BLaER1 treated with 17β-estradiol and CSF1 and Interleukin-3, amounts not matched to agents 10 nM and 100 nM (cell line): ENCODE measurements around the gene RABEP2.

ENCODE experiments used
- H3K27ac ChIP-seq, 11 experiments: shearing (Covaris generic); formaldehyde crosslinking; 2 replicates each; pipeline ENCODE4 v1.8.1; 2022
- H3K27me3 ChIP-seq, 11 experiments: shearing (Covaris generic); formaldehyde crosslinking; 2 replicates each; pipeline ENCODE4 v1.8.1; 2022
- H3K36me3 ChIP-seq, 11 experiments: shearing (Covaris generic); formaldehyde crosslinking; 2 replicates each; pipeline ENCODE4 v1.8.1; 2022
- H3K4me1 ChIP-seq, 10 experiments: shearing (Covaris generic); formaldehyde crosslinking; 2 replicates each; pipeline ENCODE4 v1.8.1; 2022
- H3K4me2 ChIP-seq, 11 experiments: shearing (Covaris generic); formaldehyde crosslinking; 2 replicates each; pipeline ENCODE4 v1.8.1; 2022
- H3K4me3 ChIP-seq, 10 experiments: shearing (Covaris generic); formaldehyde crosslinking; 2 replicates each; pipeline ENCODE4 v1.8.1; 2022
- H3K9ac ChIP-seq, 11 experiments: shearing (Covaris generic); formaldehyde crosslinking; 2 replicates each; pipeline ENCODE4 v1.8.1; 2022
- H3K9me3 ChIP-seq, 11 experiments: shearing (Covaris generic); formaldehyde crosslinking; replicated peaks in 1 of 11; 2 replicates each; pipeline ENCODE4 v1.8.1; 2022
- H4K20me1 ChIP-seq, 11 experiments: shearing (Covaris generic); formaldehyde crosslinking; 2 replicates each; pipeline ENCODE4 v1.8.1; 2022
- Cebpa-rat ChIP-seq, 11 experiments: shearing (Covaris generic); IDR thresholded peaks; 2 replicates each; pipeline ENCODE4 v1.8.1; 2022

The RABEP2 gene

DNA sequence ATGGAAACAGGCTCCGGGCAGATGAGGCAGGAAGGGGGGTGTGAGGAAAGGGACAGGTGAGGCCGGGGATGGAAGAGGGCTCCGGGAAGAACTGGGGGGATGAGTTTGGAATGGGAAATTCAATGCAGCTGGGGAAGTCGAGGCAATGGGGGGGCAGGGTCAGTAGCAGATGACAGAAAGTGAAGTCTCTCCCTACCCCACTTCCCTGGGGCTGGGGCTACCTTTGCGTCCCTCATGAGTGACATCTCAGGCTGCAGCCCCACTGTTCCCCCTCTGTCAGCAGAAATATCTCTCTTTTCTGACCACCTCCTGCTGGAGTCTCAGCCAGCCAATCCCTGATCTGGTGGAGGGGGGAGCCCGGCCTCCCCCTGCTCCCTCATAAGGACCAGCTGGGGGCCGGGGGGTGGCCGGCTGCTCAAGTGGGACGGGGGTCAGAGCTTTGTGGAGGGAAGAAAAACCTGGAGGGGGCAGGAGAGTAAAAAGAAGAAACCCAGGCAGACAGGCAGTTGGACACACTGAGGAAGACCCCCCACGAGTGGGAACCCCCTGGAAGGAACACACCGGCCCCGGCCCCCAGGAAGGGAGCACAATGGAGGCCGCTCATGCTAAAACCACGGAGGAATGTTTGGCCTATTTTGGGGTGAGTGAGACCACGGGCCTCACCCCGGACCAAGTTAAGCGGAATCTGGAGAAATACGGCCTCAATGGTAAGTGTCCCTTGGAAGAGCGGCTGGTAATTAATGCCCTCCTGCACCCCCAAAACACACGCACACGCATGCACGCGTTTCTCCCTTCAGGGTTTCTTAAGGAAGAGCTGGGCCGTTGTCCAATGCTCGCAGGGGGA, 46.7 kb downstream of the RABEP2 start, which contains the start of gene ATP2A1:
ATP2A1 (plus strand) TSS at position 406 of the 844 bp plus-strand sequence; CDS start at position 590, 184 bp downstream.
- Histone ChIP-seq H3K36me3 (peaks cover 15 to 33% (median 20%) of the 10 kb centered on the region in 11 experiments), H3K27me3 (no peaks in the 10 kb centered on the region), H4K20me1 (peaks cover 0 to 41% (median 31%) of the 10 kb centered on the region in 11 experiments; a peak in 17 of 22 replicates), H3K4me2 (peak within 1 kb of the TSS; percentile 82 to 100 (median 98)), H3K27ac (peak within 1 kb of the TSS in 9 of 11 experiments; percentile 44 to 81 (median 75); a peak in 18 of 22 replicates), H3K9me3 (no peaks in the 10 kb centered on the region), H3K4me3 (peak within 1 kb of the TSS; percentile 66 to 80 (median 75)), H3K9ac (peak within 1 kb of the TSS; percentile 72 to 86 (median 82)), H3K4me1 (peaks cover 28 to 89% (median 73%) of the 10 kb centered on the region in 10 experiments)
- no peak for TF ChIP-seq Cebpa-rat (IDR thresholded peaks at IDR 0.05)

DNA sequence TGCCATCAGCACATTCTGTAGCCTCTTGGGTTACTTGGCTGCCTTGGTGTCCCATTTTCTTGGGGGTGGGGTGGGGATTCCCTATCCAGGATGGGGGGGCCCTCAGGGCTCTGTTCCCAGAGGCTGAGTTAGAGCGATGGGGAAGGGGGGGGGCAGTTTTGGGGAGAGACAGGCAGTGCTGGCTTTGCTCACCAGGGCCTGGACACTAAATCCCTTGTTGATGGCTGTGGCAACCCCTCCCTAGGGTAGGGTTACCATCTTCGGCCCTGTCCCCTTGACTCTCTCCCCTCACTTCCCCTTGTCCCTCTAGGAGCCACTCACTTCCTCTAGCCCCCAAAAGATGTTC, 47.4 kb downstream of the RABEP2 start:
- peaks cover 21 to 40% (median 27%) of the 10 kb centered on the region in 11 experiments for H3K36me3 ChIP-seq
- H3K9me3 ChIP-seq: no peaks in the 10 kb centered on the region
- peaks cover 28 to 82% (median 73%) of the 10 kb centered on the region in 10 experiments for H3K4me1 ChIP-seq
- peak overlapping the region in 7 of 11 experiments; percentile 5 to 86 (median 83); a peak in 7 of 22 replicates for H3K9ac ChIP-seq
- peak overlapping the region in 10 of 11 experiments; percentile 49 to 100 (median 97); a peak in 19 of 22 replicates for H3K4me2 ChIP-seq
- H3K27me3 ChIP-seq: no peaks in the 10 kb centered on the region
- 0 out of 20 replicates have a peak overlapping the region, but pooled peaks of 1 of the 10 experiments have one; percentile 79 for H3K4me3 ChIP-seq
- peak overlapping the region in 4 of 11 experiments; percentile 41 to 73 (median 46); a peak in 5 of 22 replicates for H3K27ac ChIP-seq
- no peak for TF ChIP-seq Cebpa-rat (IDR thresholded peaks at IDR 0.05)
- peaks cover 0 to 48% (median 33%) of the 10 kb centered on the region in 11 experiments; a peak in 17 of 22 replicates for H4K20me1 ChIP-seq

DNA sequence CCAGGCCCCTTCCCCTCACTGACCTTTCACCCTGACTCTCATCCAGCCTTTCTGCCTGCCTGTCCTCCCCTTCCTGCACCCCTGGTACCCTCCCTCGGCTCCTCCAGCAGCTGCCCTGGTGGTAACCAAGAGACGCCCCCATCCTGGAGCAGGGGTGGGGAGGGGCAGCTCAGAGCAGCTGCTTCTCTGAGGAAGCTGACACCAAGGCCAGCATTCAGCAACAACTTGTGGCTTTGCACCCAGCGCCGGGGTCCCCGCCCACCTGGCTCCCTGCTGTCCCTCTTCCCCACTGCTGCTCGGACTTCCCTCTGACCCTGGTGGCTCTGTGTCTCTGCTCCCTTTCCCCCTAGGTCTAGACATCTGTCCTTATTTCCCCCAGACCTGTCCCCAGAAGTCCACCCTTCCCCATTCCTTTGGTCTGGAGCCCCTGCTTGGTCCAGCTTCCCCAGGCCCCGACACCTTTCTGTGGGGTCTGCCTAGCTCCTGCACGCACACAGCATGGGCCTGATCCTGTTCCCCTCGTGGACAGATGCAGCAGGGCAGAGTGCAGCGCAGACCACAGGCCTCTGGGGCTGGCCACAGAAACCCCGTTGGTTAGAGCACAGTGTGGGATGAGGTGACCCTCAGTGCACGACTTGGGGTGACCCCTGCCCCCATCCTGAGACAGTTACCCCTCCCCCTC, 47.9 kb downstream of the RABEP2 start:
- peak overlapping the region; percentile 49 to 99 (median 94) for H3K4me2 ChIP-seq
- peaks cover 28 to 78% (median 71%) of the 10 kb centered on the region in 10 experiments for H3K4me1 ChIP-seq
- no peak for TF ChIP-seq Cebpa-rat (IDR thresholded peaks at IDR 0.05)
- H3K27ac ChIP-seq: peak overlapping the region in 9 of 11 experiments; percentile 22 to 68 (median 47); a peak in 16 of 22 replicates
- H4K20me1 ChIP-seq: peaks cover 0 to 53% (median 35%) of the 10 kb centered on the region in 11 experiments; a peak in 17 of 22 replicates
- H3K9me3 ChIP-seq: no peaks in the 10 kb centered on the region
- peak overlapping the region; percentile 12 to 86 (median 52); a peak in 20 of 22 replicates for H3K9ac ChIP-seq
- no peak overlapping the region for H3K4me3 ChIP-seq
- H3K36me3 ChIP-seq: peaks cover 27 to 45% (median 32%) of the 10 kb centered on the region in 11 experiments
- H3K27me3 ChIP-seq: no peaks in the 10 kb centered on the region

DNA sequence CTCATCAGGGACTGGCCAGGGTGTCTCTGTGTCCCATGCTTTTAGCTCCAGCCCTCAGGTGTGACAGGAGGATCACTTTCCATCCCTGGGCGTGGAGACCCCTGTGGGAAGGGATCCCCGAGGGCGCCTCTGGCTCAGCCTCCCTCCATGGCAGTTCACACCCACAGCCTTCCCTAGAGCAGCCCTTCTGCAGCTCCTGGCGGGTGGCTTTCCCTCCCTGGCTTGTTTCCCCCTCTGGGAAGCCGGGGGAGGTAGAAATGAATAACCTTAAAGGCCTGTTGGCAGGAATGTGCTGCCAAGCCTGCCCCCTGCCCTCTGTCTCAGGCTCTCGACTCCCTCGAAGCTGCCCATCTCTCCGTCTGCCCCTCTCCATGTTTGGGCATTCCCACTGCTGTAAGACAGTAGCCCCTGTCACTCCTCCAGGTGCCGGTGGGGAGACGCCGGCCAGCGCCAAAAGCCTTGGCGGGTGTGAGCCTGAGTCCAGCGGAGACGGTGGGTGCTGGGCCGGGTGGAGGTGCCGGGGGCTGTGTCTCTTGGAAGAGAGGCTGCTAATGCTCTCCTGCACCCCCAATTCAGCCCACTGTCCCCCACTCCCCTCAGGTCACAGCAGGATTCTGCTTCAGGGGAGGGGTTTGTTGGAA, 48.9 kb downstream of the RABEP2 start:
- no peaks in the 10 kb centered on the region for H3K9me3 ChIP-seq
- H3K4me1 ChIP-seq: peaks cover 28 to 69% (median 65%) of the 10 kb centered on the region in 10 experiments
- peaks cover 0 to 63% (median 38%) of the 10 kb centered on the region in 11 experiments; a peak in 17 of 22 replicates for H4K20me1 ChIP-seq

DNA sequence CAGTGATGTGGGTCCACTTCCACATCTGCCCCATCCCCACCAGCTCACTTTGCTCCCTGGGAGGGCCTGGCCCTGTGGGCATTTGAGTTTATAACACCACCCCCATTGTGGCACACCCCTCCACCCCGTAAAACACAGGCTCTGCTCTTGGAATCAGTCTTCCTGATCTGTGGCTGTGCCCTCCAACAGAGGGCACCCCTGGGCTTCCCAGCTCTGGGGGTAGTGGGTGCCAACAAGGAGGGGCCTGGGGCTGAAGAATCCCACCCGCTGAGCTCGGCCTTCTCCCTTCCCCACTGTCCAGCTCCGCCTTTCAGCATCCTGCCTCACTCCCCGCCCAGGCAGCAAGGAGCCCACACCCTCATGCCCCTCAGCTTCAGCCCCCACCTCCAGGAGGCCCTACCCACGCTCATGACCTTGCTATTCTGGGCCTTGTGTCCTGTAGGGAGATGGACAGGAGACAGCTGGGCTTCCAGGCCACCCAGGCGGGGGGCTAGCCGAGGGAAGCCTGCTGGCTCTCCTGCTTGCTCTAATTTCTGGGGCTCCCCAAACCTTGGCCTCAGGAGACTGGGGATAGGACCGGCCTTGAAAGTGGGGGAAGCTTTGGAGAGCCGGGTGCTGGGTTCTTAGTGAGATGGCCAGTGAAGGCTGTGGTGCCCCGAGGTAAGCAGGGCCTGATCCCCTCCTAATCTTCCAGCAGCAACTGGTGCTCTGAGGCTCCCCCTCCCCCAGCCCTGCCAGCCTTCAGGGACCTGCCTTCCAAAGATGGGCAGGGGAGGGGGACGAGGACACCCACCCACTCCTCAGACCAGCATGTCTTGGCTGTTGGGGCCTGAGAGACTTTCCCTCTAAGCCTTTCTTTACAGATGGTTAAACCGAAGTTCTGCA, 49.7 kb downstream of the RABEP2 start:
- peak overlapping the region in 10 of 11 experiments; percentile 12 to 86 (median 48); a peak in 14 of 22 replicates for H3K9ac ChIP-seq
- peak overlapping the region in 8 of 11 experiments; percentile 9 to 68 (median 51); a peak in 11 of 22 replicates for H3K27ac ChIP-seq
- H3K4me1 ChIP-seq: peaks cover 25 to 62% (median 58%) of the 10 kb centered on the region in 10 experiments
- H4K20me1 ChIP-seq: peaks cover under 1 to 70% (median 42%) of the 10 kb centered on the region in 11 experiments; a peak in 17 of 22 replicates
- H3K4me3 ChIP-seq: no peak overlapping the region
- no peaks in the 10 kb centered on the region for H3K27me3 ChIP-seq
- no peaks in the 10 kb centered on the region for H3K9me3 ChIP-seq
- H3K36me3 ChIP-seq: peaks cover 44 to 62% (median 49%) of the 10 kb centered on the region in 11 experiments
- peak overlapping the region in 4 of 11 experiments; percentile 5 to 99 (median 80); a peak in 3 of 22 replicates for H3K4me2 ChIP-seq
- no peak for TF ChIP-seq Cebpa-rat (IDR thresholded peaks at IDR 0.05)

More for the DNA sequence above, 48.9 kb downstream of the RABEP2 start:
- no peaks in the 10 kb centered on the region for H3K27me3 ChIP-seq
- H3K4me2 ChIP-seq: peak overlapping the region; percentile 49 to 99 (median 94); a peak in 20 of 22 replicates
- H3K36me3 ChIP-seq: peaks cover 36 to 54% (median 42%) of the 10 kb centered on the region in 11 experiments
- TF ChIP-seq Cebpa-rat (IDR thresholded peaks at IDR 0.05): no peak
- no peak overlapping the region for H3K4me3 ChIP-seq
- peak overlapping the region in 10 of 11 experiments; percentile 12 to 86 (median 52); a peak in 18 of 22 replicates for H3K9ac ChIP-seq
- peak overlapping the region in 9 of 11 experiments; percentile 9 to 68 (median 44); a peak in 14 of 22 replicates for H3K27ac ChIP-seq

DNA sequence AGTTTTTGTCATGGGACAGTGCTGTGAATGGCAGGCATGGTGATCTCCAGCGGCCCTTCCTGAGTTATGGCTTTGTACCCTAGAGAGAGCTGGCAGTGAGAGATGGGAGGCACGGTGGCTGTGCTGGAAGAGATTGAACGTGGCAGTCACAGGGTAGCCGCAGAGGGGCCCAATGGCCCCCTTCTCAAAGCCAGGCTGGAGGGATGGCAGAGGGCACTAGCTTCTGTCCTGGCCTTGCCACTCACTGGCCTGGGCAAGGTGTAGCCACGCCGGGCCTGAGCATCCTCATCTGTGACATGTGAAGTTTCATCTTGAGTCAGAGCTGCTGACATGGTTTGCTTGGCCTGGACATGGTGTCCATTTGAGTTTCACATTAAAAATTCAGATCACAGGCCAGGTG, 50.6 kb downstream of the RABEP2 start:
- no peak for TF ChIP-seq Cebpa-rat (IDR thresholded peaks at IDR 0.05)
- Histone ChIP-seq H3K9ac (peak overlapping the region in 4 of 11 experiments; percentile 0 to 33 (median 26); a peak in 3 of 22 replicates), H3K36me3 (peaks cover 54 to 72% (median 59%) of the 10 kb centered on the region in 11 experiments)

DNA sequence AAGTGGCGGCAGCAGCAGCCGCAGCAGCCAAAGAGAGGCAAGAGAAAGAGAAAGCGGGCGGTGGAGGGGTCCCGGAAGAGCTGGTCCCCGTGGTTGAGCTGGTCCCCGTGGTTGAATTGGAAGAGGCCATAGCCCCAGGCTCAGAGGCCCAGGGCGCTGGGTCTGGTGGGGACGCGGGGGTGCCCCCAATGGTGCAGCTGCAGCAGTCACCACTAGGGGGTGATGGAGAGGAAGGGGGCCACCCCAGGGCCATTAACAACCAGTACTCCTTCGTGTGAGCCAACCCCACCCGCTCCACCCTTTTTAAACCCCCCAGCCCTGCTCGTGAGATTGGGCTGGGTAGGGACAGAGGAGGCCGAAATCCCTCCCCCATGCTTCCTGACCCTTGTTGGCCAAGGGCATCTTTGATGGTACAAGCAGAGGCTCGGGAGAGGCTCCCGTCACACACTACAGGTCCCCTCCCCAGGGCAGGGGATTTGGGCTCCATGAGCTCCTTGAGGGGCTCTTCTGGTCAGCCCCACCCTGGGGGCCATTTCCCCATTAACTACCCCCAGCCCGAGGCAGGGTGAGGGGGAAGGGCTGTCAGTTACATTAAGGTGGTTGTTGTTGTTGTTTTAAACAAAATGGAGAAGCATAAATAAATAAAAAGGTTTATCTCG, 51.4 kb downstream of the RABEP2 start:
- TF ChIP-seq Cebpa-rat (IDR thresholded peaks at IDR 0.05): no peak
- H3K27ac ChIP-seq: peak overlapping the region in 1 of 11 experiments; percentile 10; a peak in 1 of 22 replicates
- no peaks in the 10 kb centered on the region for H3K27me3 ChIP-seq
- no peak overlapping the region for H3K4me3 ChIP-seq
- peaks cover 15 to 49% (median 45%) of the 10 kb centered on the region in 10 experiments for H3K4me1 ChIP-seq
- H3K9ac ChIP-seq: no peak overlapping the region
- peaks cover 61 to 79% (median 66%) of the 10 kb centered on the region in 11 experiments for H3K36me3 ChIP-seq
- peaks cover 7 to 87% (median 56%) of the 10 kb centered on the region in 11 experiments; a peak in 18 of 22 replicates for H4K20me1 ChIP-seq
- H3K4me2 ChIP-seq: no peak overlapping the region
- no peaks in the 10 kb centered on the region for H3K9me3 ChIP-seq

More for the DNA sequence above, 50.6 kb downstream of the RABEP2 start:
- no peaks in the 10 kb centered on the region for H3K9me3 ChIP-seq
- H3K4me1 ChIP-seq: peaks cover 21 to 56% (median 52%) of the 10 kb centered on the region in 10 experiments
- no peak overlapping the region for H3K4me2 ChIP-seq
- H3K27me3 ChIP-seq: no peaks in the 10 kb centered on the region
- no peak overlapping the region for H3K4me3 ChIP-seq
- peaks cover 4 to 80% (median 49%) of the 10 kb centered on the region in 11 experiments; a peak in 18 of 22 replicates for H4K20me1 ChIP-seq
- peak overlapping the region in 3 of 11 experiments; percentile 10 to 35 (median 16); a peak in 1 of 22 replicates for H3K27ac ChIP-seq
